RWPE1 (cell line): Measurements from ENCODE around the gene CHRNB4.

ENCODE experiments used
- CTCF ChIA-PET: fragments of 350-600 bp; sonication (Branson Sonifier 250); formaldehyde crosslinking; extraction: SDS; loops from one replicate; lab custom pipeline; 2021; lab: Yijun Ruan, JAX
- POLR2A ChIA-PET: fragments of 400-600 bp; formaldehyde crosslinking; extraction: SDS; loops from one replicate; lab custom pipeline; 2020; ENCODE audit warnings: antibody characterized with exemption; ENCODE audit not compliant: low non-redundant PET; lab: Yijun Ruan, JAX
- DNase-seq: peaks from one replicate; pipeline ENCODE4 v3.0.0; 2012; ENCODE audit warnings: low spot score
- H3K27ac ChIP-seq: fragments of 450-650 bp; 2 replicates; pipeline ENCODE4 v1.5.1; 2017
- CTCF ChIP-seq: fragments of 450-650 bp; conservative IDR thresholded peaks from 2 replicates; pipeline ENCODE4 v1.5.1; 2017; ENCODE audit warnings: low read depth, mild to moderate bottlenecking

Gene CHRNB4

GRCh38 chr15:78682693-78683410, 41.8 kb upstream of the CHRNB4 start:
- H3K27ac ChIP-seq, result no peak overlapping the region
- TF ChIP-seq CTCF, result no peak
- CTCF ChIA-PET, result no interaction called here
- POLR2A ChIA-PET, result no interaction called here
- DNase-seq, result no peak

- ChIA-PET CTCF (no interaction called here), POLR2A (no interaction called here)
- H3K27ac ChIP-seq, result no peak overlapping the region
- no peak for DNase-seq
- TF ChIP-seq CTCF, result no peak
Observed at GRCh38 chr15:78682004-78682651, 41.1 kb upstream of the CHRNB4 start.

- ChIA-PET POLR2A (no interaction called here), CTCF (interaction anchor here (0.6 kb wide), 1 partner anchor 48 kb away, joined by 3 read pairs; no protein-coding TSS in a partner anchor)
- DNase-seq, result no peak
- no peak for TF ChIP-seq CTCF
- no peak overlapping the region for H3K27ac ChIP-seq
Observed at GRCh38 chr15:78681281-78682003, 40.4 kb upstream of the CHRNB4 start.

GRCh38 chr15:78680431-78681075, 39.5 kb upstream of the CHRNB4 start:
- CTCF ChIA-PET, result interaction anchor here (0.6 kb wide), 1 partner anchor 47 kb away, joined by 3 read pairs; no protein-coding TSS in a partner anchor
- POLR2A ChIA-PET, result no interaction called here
- TF ChIP-seq CTCF, result no peak
- DNase-seq, result no peak
- no peak overlapping the region for H3K27ac ChIP-seq

GRCh38 chr15:78679089-78679511, 38.1 kb upstream of the CHRNB4 start:
- no peak for DNase-seq
- POLR2A ChIA-PET, result no interaction called here
- no peak overlapping the region for H3K27ac ChIP-seq
- CTCF ChIA-PET, result interaction anchor here (0.7 kb wide), 3 partner anchors 264 to 528 kb away, joined by 3 to 4 read pairs (median 4); no protein-coding TSS in a partner anchor
- TF ChIP-seq CTCF, result no peak
